Mesothelial cell of epicardium (in vitro differentiated cells): ENCODE measurements around the gene COMTD1. TPM values are rescaled to one million over a fixed set of nuclear protein-coding genes. Genes with fewer than 3 reads are reported as not detected.

Experiments
- DNase-seq, 2 experiments: peaks; one replicate each; pipeline ENCODE4 v3.0.0; 2021; ENCODE audit warnings: low spot score in 2 of 2; ENCODE audit not compliant: unreplicated experiment in 2 of 2
- H3K27ac Mint-ChIP-seq: 2 replicates; pipeline ENCODE4 v1.8.0; 2021; ENCODE audit warnings: mixed read lengths
- H3K27me3 Mint-ChIP-seq: 2 replicates; pipeline ENCODE4 v1.8.0; 2021; ENCODE audit warnings: low read depth, mixed read lengths
- H3K36me3 Mint-ChIP-seq: 2 replicates; pipeline ENCODE4 v1.8.0; 2021; ENCODE audit warnings: mixed read lengths
- H3K4me1 Mint-ChIP-seq: 2 replicates; pipeline ENCODE4 v1.8.0; 2021; ENCODE audit warnings: mixed read lengths
- H3K4me3 Mint-ChIP-seq: 2 replicates; pipeline ENCODE4 v1.8.0; 2021; ENCODE audit warnings: mild to moderate bottlenecking, moderate library complexity, mixed read lengths
- H3K9me3 Mint-ChIP-seq: 2 replicates; pipeline ENCODE4 v1.8.0; 2021; ENCODE audit warnings: mixed read lengths
- total RNA-seq: library from RNA; stranded (reverse); gene quantifications from 3 replicates; pipeline ENCODE4 v1.2.1, GENCODE V29; 2021
- TF ChIP-seq, protein P1 (sequence below): fragments of 200-600 bp; sonication (generic); IDR thresholded peaks from one replicate; pipeline ENCODE4 v1.5.0; 2021; ENCODE audit warnings: antibody characterized with exemption; ENCODE audit not compliant: unreplicated experiment

COMTD1 gene
- total RNA-seq, 1 donor from 2014 or later, result 13.9 TPM

DNA sequence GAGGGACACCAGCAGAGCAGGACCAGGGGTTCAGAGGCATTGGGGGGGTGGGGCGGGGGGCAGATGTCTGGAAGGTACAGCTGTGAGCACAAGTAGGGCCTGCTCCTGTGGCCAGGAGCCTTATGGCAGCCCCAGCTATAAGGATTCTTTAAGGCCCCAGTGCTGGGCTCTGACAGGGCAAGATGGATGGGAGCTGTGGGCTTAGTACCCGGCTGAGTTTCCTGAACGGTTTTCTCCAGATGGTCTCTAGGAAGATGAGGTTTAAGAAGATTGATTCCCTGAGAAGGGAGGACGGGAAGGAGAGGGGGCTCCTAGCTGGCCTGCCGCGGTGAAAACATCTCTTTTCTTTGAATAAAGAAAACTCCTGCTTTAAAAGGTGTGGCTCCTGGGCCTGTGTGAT, 30.1 kb upstream of the COMTD1 start:
- Mint-ChIP-seq H3K36me3 (no peaks in the 10 kb centered on the region), H3K9me3 (peaks cover 3% of the 10 kb centered on the region), H3K4me3 (no peak overlapping the region), H3K27ac (no peak overlapping the region), H3K4me1 (peaks cover 34% of the 10 kb centered on the region), H3K27me3 (no peaks in the 10 kb centered on the region)
- TF ChIP-seq, protein P1, sequence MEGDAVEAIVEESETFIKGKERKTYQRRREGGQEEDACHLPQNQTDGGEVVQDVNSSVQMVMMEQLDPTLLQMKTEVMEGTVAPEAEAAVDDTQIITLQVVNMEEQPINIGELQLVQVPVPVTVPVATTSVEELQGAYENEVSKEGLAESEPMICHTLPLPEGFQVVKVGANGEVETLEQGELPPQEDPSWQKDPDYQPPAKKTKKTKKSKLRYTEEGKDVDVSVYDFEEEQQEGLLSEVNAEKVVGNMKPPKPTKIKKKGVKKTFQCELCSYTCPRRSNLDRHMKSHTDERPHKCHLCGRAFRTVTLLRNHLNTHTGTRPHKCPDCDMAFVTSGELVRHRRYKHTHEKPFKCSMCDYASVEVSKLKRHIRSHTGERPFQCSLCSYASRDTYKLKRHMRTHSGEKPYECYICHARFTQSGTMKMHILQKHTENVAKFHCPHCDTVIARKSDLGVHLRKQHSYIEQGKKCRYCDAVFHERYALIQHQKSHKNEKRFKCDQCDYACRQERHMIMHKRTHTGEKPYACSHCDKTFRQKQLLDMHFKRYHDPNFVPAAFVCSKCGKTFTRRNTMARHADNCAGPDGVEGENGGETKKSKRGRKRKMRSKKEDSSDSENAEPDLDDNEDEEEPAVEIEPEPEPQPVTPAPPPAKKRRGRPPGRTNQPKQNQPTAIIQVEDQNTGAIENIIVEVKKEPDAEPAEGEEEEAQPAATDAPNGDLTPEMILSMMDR, result no peak
- DNase-seq, result no peak

DNA sequence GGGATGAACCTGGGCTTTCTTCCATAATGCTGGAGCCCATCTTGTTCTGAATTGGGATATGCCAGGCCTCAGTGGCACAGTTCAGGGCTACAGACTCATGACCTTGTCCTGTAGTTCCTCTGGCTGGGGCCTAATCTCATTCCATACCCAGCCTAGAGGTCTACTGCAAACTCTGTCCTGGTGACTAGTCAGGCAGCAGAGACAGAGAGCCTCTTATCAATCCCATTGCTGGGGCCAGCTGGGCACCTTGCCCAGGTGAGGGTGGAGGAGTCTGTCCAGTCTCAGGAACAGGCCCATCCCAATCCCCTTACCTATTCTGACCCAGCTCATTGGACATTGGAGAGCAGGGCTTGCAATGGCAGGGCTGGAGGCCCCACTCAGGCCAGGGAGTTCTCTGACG, 28.0 kb upstream of the COMTD1 start:
- Mint-ChIP-seq H3K4me3 (no peak overlapping the region), H3K27ac (no peak overlapping the region), H3K4me1 (peaks cover 34% of the 10 kb centered on the region), H3K36me3 (no peaks in the 10 kb centered on the region), H3K27me3 (no peaks in the 10 kb centered on the region), H3K9me3 (no peaks in the 10 kb centered on the region)
- no peak for DNase-seq
- TF ChIP-seq, protein P1, result no peak

DNA sequence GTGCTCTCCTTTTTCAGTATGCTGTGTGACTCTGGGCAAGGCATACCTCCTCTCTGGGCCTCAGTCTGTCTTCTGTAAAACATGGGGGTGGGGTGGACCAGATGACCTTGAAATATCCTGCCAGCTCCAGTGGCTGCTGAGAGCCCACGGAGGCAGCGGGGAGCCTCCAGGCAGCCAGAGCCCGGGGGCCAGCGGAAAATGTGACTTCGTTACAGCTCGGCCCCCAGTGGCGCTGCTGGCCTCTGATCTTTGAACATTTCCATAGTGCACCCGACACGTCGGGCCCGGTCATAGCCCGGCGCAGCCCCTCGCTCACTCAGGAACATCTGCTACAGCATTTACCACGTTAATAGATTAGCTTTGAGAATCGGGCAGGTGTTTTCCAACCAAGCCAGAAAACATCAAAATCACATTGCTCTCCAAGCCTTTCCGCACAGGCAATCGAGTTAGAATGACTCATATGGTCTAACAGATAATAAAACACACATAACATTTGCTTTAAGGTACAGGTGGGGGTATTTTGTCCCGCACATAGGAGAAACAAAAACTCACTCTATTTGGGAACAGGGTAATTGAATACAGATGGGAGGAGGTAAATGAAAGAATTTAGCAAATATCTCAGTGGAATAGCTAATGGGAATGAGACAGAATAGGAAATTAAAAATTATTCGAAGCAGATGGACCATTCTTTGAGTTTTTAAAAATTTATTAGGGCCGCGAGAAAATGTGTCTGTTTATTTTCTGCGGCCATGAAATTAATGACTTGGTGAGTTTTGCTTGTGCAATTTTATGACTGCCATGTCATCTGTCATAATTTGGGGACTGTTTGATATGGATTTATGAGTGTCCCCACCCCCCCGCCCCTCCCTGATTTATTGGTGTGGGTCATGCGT, 26.3 kb upstream of the COMTD1 start:
- H3K27me3 Mint-ChIP-seq, result no peaks in the 10 kb centered on the region
- peaks cover 34% of the 10 kb centered on the region for H3K4me1 Mint-ChIP-seq
- H3K9me3 Mint-ChIP-seq, result no peaks in the 10 kb centered on the region
- no peak overlapping the region for H3K4me3 Mint-ChIP-seq
- TF ChIP-seq, protein P1, result no peak
- peak overlapping the region; percentile 27 for H3K27ac Mint-ChIP-seq
- no peak for DNase-seq
- no peaks in the 10 kb centered on the region for H3K36me3 Mint-ChIP-seq

DNA sequence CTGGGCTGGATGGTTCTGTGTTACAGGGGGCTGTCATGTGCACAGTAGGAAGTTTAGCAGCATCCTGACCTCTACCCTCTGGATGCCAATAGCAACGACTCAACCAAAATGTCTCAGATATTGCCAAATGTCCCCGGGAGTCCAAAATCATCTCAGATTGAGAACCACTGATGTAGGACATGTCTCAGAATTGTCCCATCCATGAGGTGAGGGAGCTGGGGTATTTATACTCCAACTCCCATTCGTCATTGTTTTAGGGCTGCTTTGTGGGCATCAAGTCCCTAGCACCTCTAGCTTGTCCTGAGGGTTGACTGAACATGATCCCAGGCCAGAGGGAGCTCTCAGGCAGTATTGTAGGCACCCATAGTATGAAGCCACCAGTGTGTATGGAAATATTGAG, 25.2 kb upstream of the COMTD1 start:
- Mint-ChIP-seq H3K27me3 (no peaks in the 10 kb centered on the region), H3K9me3 (no peaks in the 10 kb centered on the region), H3K4me3 (no peak overlapping the region), H3K4me1 (peaks cover 28% of the 10 kb centered on the region), H3K36me3 (no peaks in the 10 kb centered on the region), H3K27ac (no peak overlapping the region)
- DNase-seq, result no peak
- TF ChIP-seq, protein P1, result no peak

DNA sequence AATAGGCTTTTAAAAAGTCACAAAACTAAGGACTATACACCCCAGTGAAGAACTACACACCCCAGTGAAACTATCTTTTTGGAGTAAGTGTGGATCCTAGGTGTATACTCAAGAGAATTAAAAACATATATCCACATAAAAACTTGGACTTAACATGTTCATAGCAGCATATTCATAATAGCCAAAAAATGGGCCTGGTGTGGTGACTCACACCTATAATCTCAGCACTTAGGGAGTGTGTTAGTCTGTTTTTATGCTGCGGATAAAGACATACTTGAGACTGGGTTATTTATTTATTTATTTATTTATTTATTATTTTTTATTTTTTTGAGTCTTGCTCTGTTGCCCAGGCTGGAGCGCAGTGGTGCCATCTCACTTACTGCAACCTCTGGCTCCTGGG, 19.0 kb upstream of the COMTD1 start:
- Mint-ChIP-seq H3K9me3 (peaks cover 21% of the 10 kb centered on the region), H3K36me3 (peaks cover 14% of the 10 kb centered on the region), H3K4me3 (no peak overlapping the region), H3K27me3 (no peaks in the 10 kb centered on the region), H3K27ac (no peak overlapping the region), H3K4me1 (no peaks in the 10 kb centered on the region)
- DNase-seq, result no peak
- TF ChIP-seq, protein P1, result no peak
